HCT116 (cell line): ENCODE results near the gene USF2. TPM values are rescaled to one million over a fixed set of nuclear protein-coding genes. Genes with fewer than 3 reads are reported as not detected.

Experiments used
- ATAC-seq: fragments of 200-7000 bp; cut with Tn5 transposase; 2 replicates; pipeline ENCODE4 v1.9.1; 2020; ENCODE audit warnings: mild to moderate bottlenecking, moderate library complexity
- BruUV-seq: library from RNA; stranded (reverse); fragments of 400-500 nt; replicated peaks from 2 replicates; lab custom pipeline; 2021; lab: Mats Ljungman, UMichigan
- CTCF ChIA-PET: fragments of 300-600 bp; sonication (Branson Sonifier 250); formaldehyde crosslinking; loops from one replicate; lab custom pipeline; 2021; ENCODE audit warnings: antibody characterized with exemption; lab: Charles Lee
- POLR2A ChIA-PET: fragments of 300-600, 350-600 bp; sonication (Branson Sonifier 250); formaldehyde crosslinking; loops from one replicate; lab custom pipeline; 2021; ENCODE audit warnings: antibody characterized with exemption; lab: Charles Lee
- RAD21 ChIA-PET, 2 experiments: fragments of 300-600 bp; sonication (Branson Sonifier 250); formaldehyde crosslinking; loops; one replicate each; lab custom pipeline; 2023; ENCODE audit warnings: low total read pairs in 2 of 2; ENCODE audit not compliant: uncharacterized antibody in 2 of 2, unreplicated experiment in 2 of 2, low non-redundant PET in 1 of 2; lab: Charles Lee
- DNase-seq: peaks from one replicate; pipeline ENCODE4 v3.0.0-alpha.2; 2010; ENCODE audit warnings: low read depth, low spot score
- H2AFZ ChIP-seq: fragments of 200-600 bp; shearing (Covaris generic), sonication (generic); 2 replicates; pipeline ENCODE4 v1.6.1; 2017; ENCODE audit warnings: low read depth, mixed run types, mixed read lengths, antibody characterized with exemption, low read length; ENCODE audit not compliant: poor library complexity, severe bottlenecking
- H3K27ac ChIP-seq: 2 replicates; pipeline ENCODE4 v1.5.1; 2012; ENCODE audit warnings: low read depth, low read length
- H3K27me3 ChIP-seq: fragments of 200-600 bp; sonication (generic); 2 replicates; pipeline ENCODE4 v1.6.1; 2016; ENCODE audit warnings: mixed run types, low read length, mixed read lengths; ENCODE audit not compliant: insufficient read depth
- H3K36me3 ChIP-seq, 2 experiments: fragments of 200-500 bp in 1 of 2; fragments of 200-600 bp in 1 of 2; sonication (Bioruptor generic) in 1 of 2; sonication (generic) in 1 of 2; 2 replicates each; pipeline versions ENCODE4 v1.5.1 to v1.6.1; 2014 to 2016; ENCODE audit warnings: low read length in 2 of 2, inconsistent platforms in 1 of 2, mixed read lengths in 1 of 2, mixed run types in 1 of 2; ENCODE audit not compliant: insufficient read depth in 2 of 2, control insufficient read depth in 1 of 2
- H3K4me1 ChIP-seq, 2 experiments: fragments of 200-600 bp in 1 of 2; sonication (generic) in 1 of 2; 2 replicates each; pipeline versions ENCODE4 v1.5.1 to v1.6.1; 2012 to 2017; ENCODE audit warnings: low read length in 2 of 2, inconsistent platforms in 1 of 2, mild to moderate bottlenecking in 1 of 2, mixed read lengths in 1 of 2, mixed run types in 1 of 2, moderate library complexity in 1 of 2; ENCODE audit not compliant: insufficient read depth in 2 of 2, control insufficient read depth in 1 of 2
- H3K4me2 ChIP-seq: fragments of 200-600 bp; sonication (generic); 2 replicates; pipeline ENCODE4 v1.6.1; 2017; ENCODE audit warnings: mixed run types, low read length, mixed read lengths
- H3K4me3 ChIP-seq, 2 experiments: fragments of 200-600 bp in 1 of 2; sonication (generic) in 1 of 2; replicated peaks in 1 of 2; 2 replicates each; pipeline ENCODE4 v1.5.1; 2011 to 2016; ENCODE audit warnings: low read length in 2 of 2, control low read depth in 1 of 2, low read depth in 1 of 2, mild to moderate bottlenecking in 1 of 2, mixed read lengths in 1 of 2, mixed run types in 1 of 2
- H3K79me2 ChIP-seq: fragments of 200-600 bp; sonication (generic); 2 replicates; pipeline ENCODE4 v1.6.1; 2017; ENCODE audit warnings: mild to moderate bottlenecking, mixed run types, low read length, moderate library complexity, mixed read lengths; ENCODE audit not compliant: insufficient read depth
- H3K9ac ChIP-seq: fragments of 200-600 bp; sonication (generic); 2 replicates; pipeline ENCODE4 v1.6.1; 2016; ENCODE audit warnings: low read length, mixed read lengths
- H3K9me2 ChIP-seq: fragments of 200-600 bp; sonication (generic), shearing (Covaris generic); 2 replicates; pipeline ENCODE4 v1.6.1; 2017; ENCODE audit warnings: mixed run types, mild to moderate bottlenecking, moderate library complexity; ENCODE audit not compliant: insufficient read depth
- H3K9me3 ChIP-seq, 2 experiments: fragments of 200-500 bp in 1 of 2; fragments of 200-600 bp in 1 of 2; sonication (Bioruptor generic) in 1 of 2; sonication (generic) in 1 of 2; 2 replicates each; pipeline ENCODE4 v1.6.1; 2014 to 2017; ENCODE audit warnings: low read length in 2 of 2, mixed read lengths in 2 of 2, inconsistent platforms in 1 of 2, low read depth in 1 of 2, mild to moderate bottlenecking in 1 of 2, mixed run types in 1 of 2, moderate library complexity in 1 of 2; ENCODE audit not compliant: control insufficient read depth in 1 of 2, insufficient read depth in 1 of 2
- H4K20me1 ChIP-seq: fragments of 200-600 bp; sonication (generic), shearing (Covaris generic); 2 replicates; pipeline ENCODE4 v1.6.1; 2017; ENCODE audit warnings: mixed run types, mild to moderate bottlenecking, moderate library complexity; ENCODE audit not compliant: insufficient read depth
- CEBPB ChIP-seq: IDR thresholded peaks from 2 replicates; pipeline ENCODE4 v1.6.1; 2012; ENCODE audit warnings: low read depth
- EZH2 ChIP-seq: fragments of 200-600 bp; sonication (generic); IDR thresholded peaks from 2 replicates; pipeline ENCODE4 v1.6.1; 2017; ENCODE audit warnings: antibody characterized with exemption, mixed run types
- EZH2phosphoT487 ChIP-seq: fragments of 200-600 bp; IDR thresholded peaks from 2 replicates; pipeline ENCODE4 v1.6.1; 2018; ENCODE audit warnings: antibody characterized with exemption, borderline replicate concordance
- FOSL1 ChIP-seq: IDR thresholded peaks from 2 replicates; pipeline ENCODE4 v1.6.1; 2012; ENCODE audit warnings: low read depth
- JUND ChIP-seq: IDR thresholded peaks from 2 replicates; pipeline ENCODE4 v1.6.1; 2012
- POLR2A ChIP-seq: IDR thresholded peaks from 2 replicates; pipeline ENCODE4 v1.7.0; 2011; ENCODE audit warnings: borderline replicate concordance; ENCODE audit not compliant: insufficient read depth, insufficient read length; ENCODE audit errors: extremely low read depth
- SP1 ChIP-seq: IDR thresholded peaks from 2 replicates; pipeline ENCODE4 v1.6.1; 2012; ENCODE audit warnings: low read depth
- ZNF274 ChIP-seq: fragments of 200-500 bp; sonication (Bioruptor generic); IDR thresholded peaks from 2 replicates; pipeline ENCODE4 v1.6.1; 2014; ENCODE audit warnings: mild to moderate bottlenecking, low read depth, low read length, inconsistent platforms
- intact Hi-C: fragments of 100-400 bp; cut with micrococcal nuclease; formaldehyde crosslinking; loops from 2 replicates; pipeline ENCODE4 v1.10.0; 2022
- total RNA-seq: library from RNA; stranded (reverse); gene quantifications from one replicate; pipeline ENCODE4 v1.2.1, GENCODE V29; 2021; ENCODE audit not compliant: unreplicated experiment
- TF ChIP-seq, protein P1 (sequence below): IDR thresholded peaks from 2 replicates; pipeline ENCODE4 v1.6.1; 2012; ENCODE audit warnings: low read depth
- TF ChIP-seq, protein P2 (sequence below): IDR thresholded peaks from 2 replicates; pipeline ENCODE4 v1.6.1; 2012
- TF ChIP-seq, protein P3 (sequence below): IDR thresholded peaks from 2 replicates; pipeline ENCODE4 v1.6.1; 2011; ENCODE audit warnings: mild to moderate bottlenecking, low read length, moderate library complexity; ENCODE audit not compliant: insufficient replicate concordance; ENCODE audit errors: extremely low read depth

USF2 gene
- total RNA-seq, 1 experiment from 2014 or later, result 98.4 TPM

GRCh38 chr19:35281303-35281702 lies 12.5 kb downstream of the USF2 start:
- ATAC-seq (peak; percentile 33; the same call in 1 of the 2 replicates), DNase-seq (no peak)
- Histone ChIP-seq H2AFZ (no peak overlapping the region), H3K4me1 (peaks cover 0 to 4% of the 10 kb centered on the region in 2 experiments; a peak in 1 of 4 replicates), H3K36me3 (no peaks in the 10 kb centered on the region), H3K9ac (no peak overlapping the region), H3K79me2 (no peaks in the 10 kb centered on the region), H4K20me1 (no peaks in the 10 kb centered on the region), H3K9me3 (no peaks in the 10 kb centered on the region), H3K9me2 (no peaks in the 10 kb centered on the region), H3K4me2 (no peak overlapping the region), H3K27me3 (no peaks in the 10 kb centered on the region), H3K4me3 (no peak overlapping the region), H3K27ac (no peak overlapping the region)
- TF ChIP-seq, protein P1, sequence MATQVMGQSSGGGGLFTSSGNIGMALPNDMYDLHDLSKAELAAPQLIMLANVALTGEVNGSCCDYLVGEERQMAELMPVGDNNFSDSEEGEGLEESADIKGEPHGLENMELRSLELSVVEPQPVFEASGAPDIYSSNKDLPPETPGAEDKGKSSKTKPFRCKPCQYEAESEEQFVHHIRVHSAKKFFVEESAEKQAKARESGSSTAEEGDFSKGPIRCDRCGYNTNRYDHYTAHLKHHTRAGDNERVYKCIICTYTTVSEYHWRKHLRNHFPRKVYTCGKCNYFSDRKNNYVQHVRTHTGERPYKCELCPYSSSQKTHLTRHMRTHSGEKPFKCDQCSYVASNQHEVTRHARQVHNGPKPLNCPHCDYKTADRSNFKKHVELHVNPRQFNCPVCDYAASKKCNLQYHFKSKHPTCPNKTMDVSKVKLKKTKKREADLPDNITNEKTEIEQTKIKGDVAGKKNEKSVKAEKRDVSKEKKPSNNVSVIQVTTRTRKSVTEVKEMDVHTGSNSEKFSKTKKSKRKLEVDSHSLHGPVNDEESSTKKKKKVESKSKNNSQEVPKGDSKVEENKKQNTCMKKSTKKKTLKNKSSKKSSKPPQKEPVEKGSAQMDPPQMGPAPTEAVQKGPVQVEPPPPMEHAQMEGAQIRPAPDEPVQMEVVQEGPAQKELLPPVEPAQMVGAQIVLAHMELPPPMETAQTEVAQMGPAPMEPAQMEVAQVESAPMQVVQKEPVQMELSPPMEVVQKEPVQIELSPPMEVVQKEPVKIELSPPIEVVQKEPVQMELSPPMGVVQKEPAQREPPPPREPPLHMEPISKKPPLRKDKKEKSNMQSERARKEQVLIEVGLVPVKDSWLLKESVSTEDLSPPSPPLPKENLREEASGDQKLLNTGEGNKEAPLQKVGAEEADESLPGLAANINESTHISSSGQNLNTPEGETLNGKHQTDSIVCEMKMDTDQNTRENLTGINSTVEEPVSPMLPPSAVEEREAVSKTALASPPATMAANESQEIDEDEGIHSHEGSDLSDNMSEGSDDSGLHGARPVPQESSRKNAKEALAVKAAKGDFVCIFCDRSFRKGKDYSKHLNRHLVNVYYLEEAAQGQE, result no peak
- TF ChIP-seq POLR2A (no peak), SP1 (no peak), EZH2phosphoT487 (no peak), FOSL1 (no peak), ZNF274 (no peak), JUND (no peak), EZH2 (no peak), CEBPB (no peak)
- TF ChIP-seq, protein P2, sequence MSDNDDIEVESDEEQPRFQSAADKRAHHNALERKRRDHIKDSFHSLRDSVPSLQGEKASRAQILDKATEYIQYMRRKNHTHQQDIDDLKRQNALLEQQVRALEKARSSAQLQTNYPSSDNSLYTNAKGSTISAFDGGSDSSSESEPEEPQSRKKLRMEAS, result no peak
- TF ChIP-seq, protein P3, sequence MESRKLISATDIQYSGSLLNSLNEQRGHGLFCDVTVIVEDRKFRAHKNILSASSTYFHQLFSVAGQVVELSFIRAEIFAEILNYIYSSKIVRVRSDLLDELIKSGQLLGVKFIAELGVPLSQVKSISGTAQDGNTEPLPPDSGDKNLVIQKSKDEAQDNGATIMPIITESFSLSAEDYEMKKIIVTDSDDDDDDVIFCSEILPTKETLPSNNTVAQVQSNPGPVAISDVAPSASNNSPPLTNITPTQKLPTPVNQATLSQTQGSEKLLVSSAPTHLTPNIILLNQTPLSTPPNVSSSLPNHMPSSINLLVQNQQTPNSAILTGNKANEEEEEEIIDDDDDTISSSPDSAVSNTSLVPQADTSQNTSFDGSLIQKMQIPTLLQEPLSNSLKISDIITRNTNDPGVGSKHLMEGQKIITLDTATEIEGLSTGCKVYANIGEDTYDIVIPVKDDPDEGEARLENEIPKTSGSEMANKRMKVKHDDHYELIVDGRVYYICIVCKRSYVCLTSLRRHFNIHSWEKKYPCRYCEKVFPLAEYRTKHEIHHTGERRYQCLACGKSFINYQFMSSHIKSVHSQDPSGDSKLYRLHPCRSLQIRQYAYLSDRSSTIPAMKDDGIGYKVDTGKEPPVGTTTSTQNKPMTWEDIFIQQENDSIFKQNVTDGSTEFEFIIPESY, result no peak
- ChIA-PET POLR2A (no interaction called here), CTCF (interaction anchor here (1.5 kb wide), 1 partner anchor 12 kb away, joined by 3 read pairs; no protein-coding TSS in a partner anchor), RAD21 (no interaction called here)
- BruUV-seq, result no TSS peak
- intact Hi-C loops, result no loop called here
